Neural cell (in vitro differentiated cells): ENCODE measurements around the gene CYP46A1. TPM values are rescaled to one million over a fixed set of nuclear protein-coding genes. Genes with fewer than 3 reads are reported as not detected.

Experiments
- H2AFZ ChIP-seq: fragments of 200-600, 300-800 bp; sonication (generic), shearing (Covaris generic); 2 replicates; pipeline ENCODE4 v1.6.0; 2014; ENCODE audit warnings: low read depth, mild to moderate bottlenecking, antibody characterized with exemption, low read length, moderate library complexity
- H3F3A ChIP-seq: fragments of 200-600 bp; shearing (Covaris generic); 2 replicates; pipeline ENCODE4 v1.6.1; 2016; ENCODE audit warnings: mild to moderate bottlenecking, moderate library complexity, mixed read lengths, antibody characterized with exemption, low read length; ENCODE audit not compliant: insufficient read depth, poor library complexity, severe bottlenecking
- H3K27ac ChIP-seq: fragments of 200-600, 300-800 bp; sonication (generic), shearing (Covaris generic); 2 replicates; pipeline ENCODE4 v1.5.1; 2014; ENCODE audit warnings: mild to moderate bottlenecking, low read length, moderate library complexity
- H3K27me3 ChIP-seq: fragments of 300-800, 200-600 bp; sonication (generic), shearing (Covaris generic); 2 replicates; pipeline ENCODE4 v1.6.0; 2014; ENCODE audit warnings: mild to moderate bottlenecking, low read depth, low read length, moderate library complexity; ENCODE audit not compliant: insufficient read depth
- H3K36me3 ChIP-seq: fragments of 300-800, 200-600 bp; sonication (generic), shearing (Covaris generic); 2 replicates; pipeline ENCODE4 v1.5.1; 2014; ENCODE audit warnings: mild to moderate bottlenecking, antibody characterized with exemption, low read length, moderate library complexity; ENCODE audit not compliant: insufficient read depth
- H3K4me2 ChIP-seq: fragments of 300-800, 200-600 bp; sonication (generic), shearing (Covaris generic); 2 replicates; pipeline ENCODE4 v1.6.0; 2014; ENCODE audit warnings: mild to moderate bottlenecking, low read length
- H3K4me3 ChIP-seq: fragments of 300-800, 200-600 bp; sonication (generic), shearing (Covaris generic); 2 replicates; pipeline ENCODE4 v1.5.1; 2014; ENCODE audit warnings: mild to moderate bottlenecking, low read length, moderate library complexity
- H3K79me2 ChIP-seq: fragments of 200-600 bp; shearing (Covaris generic); replicated peaks from 2 replicates; pipeline ENCODE4 v1.6.0; 2014; ENCODE audit warnings: mild to moderate bottlenecking, low read length, moderate library complexity; ENCODE audit not compliant: insufficient read depth
- H3K9ac ChIP-seq: fragments of 300-800, 200-600 bp; sonication (generic), shearing (Covaris generic); 2 replicates; pipeline ENCODE4 v1.6.1; 2016; ENCODE audit warnings: mild to moderate bottlenecking, low read length, mixed read lengths
- H3K9me2 ChIP-seq: fragments of 200-600 bp; shearing (Covaris generic); 2 replicates; pipeline ENCODE4 v1.6.1; 2016; ENCODE audit warnings: mild to moderate bottlenecking, low read length, mixed read lengths; ENCODE audit not compliant: insufficient read depth
- H3K9me3 ChIP-seq: fragments of 200-600, 300-800 bp; sonication (generic), shearing (Covaris generic); 2 replicates; pipeline ENCODE4 v1.6.1; 2016; ENCODE audit warnings: mild to moderate bottlenecking, mixed run types, low read length, moderate library complexity, mixed read lengths
- H4K20me1 ChIP-seq: fragments of 200-600 bp; shearing (Covaris generic); 2 replicates; pipeline ENCODE4 v1.6.1; 2016; ENCODE audit warnings: mild to moderate bottlenecking, mixed run types; ENCODE audit not compliant: insufficient read depth
- CTCF ChIP-seq: fragments of 450-650 bp; IDR thresholded peaks from 2 replicates; pipeline ENCODE4 v1.5.1; 2014; ENCODE audit warnings: antibody characterized with exemption, mild to moderate bottlenecking, moderate library complexity; ENCODE audit not compliant: poor library complexity, severe bottlenecking
- EP300 ChIP-seq: fragments of 450-650 bp; conservative IDR thresholded peaks from 2 replicates; pipeline ENCODE4 v1.6.1; 2014; ENCODE audit warnings: antibody characterized with exemption, mild to moderate bottlenecking, moderate library complexity; ENCODE audit not compliant: poor library complexity, severe bottlenecking
- EZH2 ChIP-seq: fragments of 200-600, 300-800 bp; shearing (Covaris generic), sonication (generic); IDR thresholded peaks from 2 replicates; pipeline ENCODE4 v1.6.1; 2014; ENCODE audit warnings: antibody characterized with exemption, low read length, borderline replicate concordance, mild to moderate bottlenecking; ENCODE audit not compliant: insufficient read depth, poor library complexity, severe bottlenecking
- MXI1 ChIP-seq: fragments of 450-650 bp; conservative IDR thresholded peaks from 2 replicates; pipeline ENCODE4 v1.6.1; 2014; ENCODE audit warnings: antibody characterized with exemption, mild to moderate bottlenecking; ENCODE audit not compliant: poor library complexity, severe bottlenecking
- POLR2AphosphoS5 ChIP-seq: IDR thresholded peaks from 2 replicates; pipeline ENCODE4 v1.6.1; 2012
- RAD21 ChIP-seq: fragments of 450-650 bp; conservative IDR thresholded peaks from 2 replicates; pipeline ENCODE4 v1.6.1; 2014; ENCODE audit warnings: antibody characterized with exemption, mild to moderate bottlenecking, moderate library complexity
- REST ChIP-seq: IDR thresholded peaks from 2 replicates; pipeline ENCODE4 v1.6.1; 2012; ENCODE audit warnings: borderline replicate concordance
- SMC3 ChIP-seq: fragments of 450-650 bp; conservative IDR thresholded peaks from 2 replicates; pipeline ENCODE4 v1.6.1; 2014; ENCODE audit warnings: antibody characterized with exemption, mild to moderate bottlenecking, moderate library complexity; ENCODE audit not compliant: poor library complexity
- TAF1 ChIP-seq: IDR thresholded peaks from 2 replicates; pipeline ENCODE4 v1.6.1; 2012; ENCODE audit warnings: low read depth
- polyA plus RNA-seq: library from polyadenylated mRNA; depleted of rRNA; stranded (reverse); fragments of >200 nt; gene quantifications from 2 replicates; pipeline ENCODE4 v1.2.3, GENCODE V29; 2014

Gene CYP46A1
- polyA plus RNA-seq, 1 donor from 2014 or later = 5.4 TPM

- TF ChIP-seq EZH2 (no peak), SMC3 (no peak), TAF1 (no peak), MXI1 (no peak), EP300 (no peak), RAD21 (no peak), CTCF (no peak), POLR2AphosphoS5 (no peak), REST (no peak)
- H3K9me3 ChIP-seq = no peaks in the 10 kb centered on the region
- no peaks in the 10 kb centered on the region for H3K79me2 ChIP-seq
- H4K20me1 ChIP-seq = no peaks in the 10 kb centered on the region
- no peaks in the 10 kb centered on the region for H3K36me3 ChIP-seq
- H3K27ac ChIP-seq = no peak overlapping the region
- no peak overlapping the region for H3K9ac ChIP-seq
- no peak overlapping the region for H3K4me2 ChIP-seq
- no peaks in the 10 kb centered on the region for H3K9me2 ChIP-seq
- no peak overlapping the region for H3K4me3 ChIP-seq
- H3F3A ChIP-seq = no peaks in the 10 kb centered on the region
- H3K27me3 ChIP-seq = no peaks in the 10 kb centered on the region
- no peak overlapping the region for H2AFZ ChIP-seq
Observed at GRCh38 chr14:99686557-99687283, 2.6 kb downstream of the CYP46A1 start.

- no peaks in the 10 kb centered on the region for H3K27me3 ChIP-seq
- TF ChIP-seq SMC3 (no peak), RAD21 (no peak), REST (no peak), EP300 (no peak), POLR2AphosphoS5 (no peak), EZH2 (no peak)
- no peaks in the 10 kb centered on the region for H3F3A ChIP-seq
- H3K9ac ChIP-seq = no peak overlapping the region
- no peaks in the 10 kb centered on the region for H3K9me2 ChIP-seq
- H4K20me1 ChIP-seq = no peaks in the 10 kb centered on the region
- H3K9me3 ChIP-seq = no peaks in the 10 kb centered on the region
- H2AFZ ChIP-seq = no peak overlapping the region
- H3K4me3 ChIP-seq = no peak overlapping the region
- H3K27ac ChIP-seq = no peak overlapping the region
- no peaks in the 10 kb centered on the region for H3K79me2 ChIP-seq
- H3K4me2 ChIP-seq = no peak overlapping the region
- H3K36me3 ChIP-seq = no peaks in the 10 kb centered on the region
Observed at GRCh38 chr14:99687284-99688209, 3.4 kb downstream of the CYP46A1 start.
